Caco-2 (cell line): ENCODE results near the gene NSMCE3. TPM values are rescaled to one million over a fixed set of nuclear protein-coding genes. Genes with fewer than 3 reads are reported as not detected.

Experiments
- BruUV-seq: library from RNA; stranded (reverse); fragments of 400-500 nt; replicated peaks from 2 replicates; lab custom pipeline; 2021; lab: Mats Ljungman, UMichigan
- CTCF ChIA-PET: fragments of 300-600 bp; sonication (Branson Sonifier 250); formaldehyde crosslinking; loops from one replicate; lab custom pipeline; 2022; ENCODE audit warnings: antibody characterized with exemption; lab: Charles Lee
- POLR2A ChIA-PET: fragments of 300-600 bp; sonication (Branson Sonifier 250); formaldehyde crosslinking; loops from one replicate; lab custom pipeline; 2022; ENCODE audit warnings: antibody characterized with exemption; lab: Charles Lee
- DNase-seq, 2 experiments: peaks; one replicate each; pipeline versions ENCODE4 v3.0.0 to v3.0.0-alpha.2; 2020 to 2022
- H3K27me3 ChIP-seq: replicated peaks from 2 replicates; pipeline ENCODE4 v1.6.0; 2011; ENCODE audit warnings: low read length; ENCODE audit not compliant: control insufficient read depth, insufficient read depth
- H3K36me3 ChIP-seq: 2 replicates; pipeline ENCODE4 v1.5.1; 2011; ENCODE audit warnings: low read length; ENCODE audit not compliant: control insufficient read depth, insufficient read depth
- H3K4me1 ChIP-seq: fragments of 250-450 bp; sonication (Bioruptor Pico); 2 replicates; pipeline ENCODE4 v1.5.1; 2020; ENCODE audit warnings: mild to moderate bottlenecking
- H3K4me3 ChIP-seq: 2 replicates; pipeline ENCODE4 v1.5.1; 2011; ENCODE audit warnings: low read depth, mild to moderate bottlenecking, control low read depth, low read length
- H3K9me3 ChIP-seq: fragments of 250-450 bp; sonication (Bioruptor Pico); 2 replicates; pipeline ENCODE4 v1.5.1; 2020; ENCODE audit warnings: mild to moderate bottlenecking, moderate library complexity
- H3K27ac Mint-ChIP-seq: one replicate; pipeline ENCODE4 v1.8.0; 2022; ENCODE audit warnings: mixed read lengths; ENCODE audit not compliant: unreplicated experiment
- H3K27me3 Mint-ChIP-seq: one replicate; pipeline ENCODE4 v1.8.0; 2022; ENCODE audit warnings: mixed read lengths; ENCODE audit not compliant: insufficient read depth, unreplicated experiment
- H3K36me3 Mint-ChIP-seq: one replicate; pipeline ENCODE4 v1.8.0; 2022; ENCODE audit warnings: mild to moderate bottlenecking, mixed read lengths; ENCODE audit not compliant: insufficient read depth, unreplicated experiment
- H3K4me1 Mint-ChIP-seq: one replicate; pipeline ENCODE4 v1.8.0; 2022; ENCODE audit warnings: low read depth, mixed read lengths; ENCODE audit not compliant: unreplicated experiment
- H3K4me3 Mint-ChIP-seq: one replicate; pipeline ENCODE4 v1.8.0; 2022; ENCODE audit warnings: mild to moderate bottlenecking, moderate library complexity, mixed read lengths; ENCODE audit not compliant: unreplicated experiment
- H3K9me3 Mint-ChIP-seq: one replicate; pipeline ENCODE4 v1.8.0; 2022; ENCODE audit warnings: mixed read lengths; ENCODE audit not compliant: unreplicated experiment
- intact Hi-C: fragments of 100-400 bp; cut with micrococcal nuclease; formaldehyde crosslinking; loops from one replicate; pipeline ENCODE4 v1.10.0; 2022; ENCODE audit not compliant: unreplicated experiment
- total RNA-seq: library from RNA; stranded (reverse); gene quantifications from 2 replicates; pipeline ENCODE4 v1.2.3, GENCODE V29; 2022
- TF ChIP-seq, protein P1 (sequence below), 2 experiments: fragments of 200-600 bp in 1 of 2; IDR thresholded peaks; 1 replicate in 1 of 2; 2 replicates in 1 of 2; pipeline versions ENCODE4 v1.5.1 to v1.8.0; 2011 to 2022; ENCODE audit warnings: antibody characterized with exemption in 1 of 2, control low read depth in 1 of 2, inconsistent platforms in 1 of 2, low read depth in 1 of 2, low read length in 1 of 2, mild to moderate bottlenecking in 1 of 2, moderate library complexity in 1 of 2; ENCODE audit not compliant: insufficient read depth in 1 of 2, severe bottlenecking in 1 of 2, unreplicated experiment in 1 of 2

NSMCE3 gene
- total RNA-seq, 1 experiment from 2014 or later: 7.8 TPM

DNA sequence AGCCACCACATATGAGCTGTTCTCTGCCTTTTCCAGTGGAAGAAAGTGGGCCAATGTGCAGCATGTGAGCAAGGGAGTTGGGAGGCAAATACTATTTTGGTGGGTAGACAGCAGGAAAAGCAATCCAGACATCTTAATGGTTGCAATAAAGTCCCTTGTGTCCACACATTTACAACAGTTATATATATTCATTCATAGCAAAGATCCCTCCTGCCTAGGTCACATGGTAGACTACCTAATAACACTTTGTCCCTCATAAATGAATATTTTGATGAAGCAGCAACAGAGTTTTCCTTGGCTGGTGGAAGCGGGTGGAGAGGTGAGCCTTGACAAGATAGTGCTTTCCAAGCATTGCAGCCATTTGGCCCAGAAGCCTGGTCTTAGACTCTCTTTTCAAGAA is 6.2 kb upstream of the NSMCE3 start:
- Mint-ChIP-seq H3K4me1 (no peaks in the 10 kb centered on the region), H3K9me3 (no peaks in the 10 kb centered on the region), H3K36me3 (no peaks in the 10 kb centered on the region), H3K4me3 (no peak overlapping the region), H3K27ac (no peak overlapping the region), H3K27me3 (peaks cover 14% of the 10 kb centered on the region)
- intact Hi-C loops: no loop called here
- Histone ChIP-seq H3K4me3 (no peak overlapping the region), H3K36me3 (no peaks in the 10 kb centered on the region), H3K9me3 (no peaks in the 10 kb centered on the region), H3K4me1 (no peaks in the 10 kb centered on the region), H3K27me3 (no peaks in the 10 kb centered on the region)
- no peak for DNase-seq
- ChIA-PET POLR2A (no interaction called here), CTCF (no interaction called here)
- no TSS peak for BruUV-seq
- TF ChIP-seq, protein P1, sequence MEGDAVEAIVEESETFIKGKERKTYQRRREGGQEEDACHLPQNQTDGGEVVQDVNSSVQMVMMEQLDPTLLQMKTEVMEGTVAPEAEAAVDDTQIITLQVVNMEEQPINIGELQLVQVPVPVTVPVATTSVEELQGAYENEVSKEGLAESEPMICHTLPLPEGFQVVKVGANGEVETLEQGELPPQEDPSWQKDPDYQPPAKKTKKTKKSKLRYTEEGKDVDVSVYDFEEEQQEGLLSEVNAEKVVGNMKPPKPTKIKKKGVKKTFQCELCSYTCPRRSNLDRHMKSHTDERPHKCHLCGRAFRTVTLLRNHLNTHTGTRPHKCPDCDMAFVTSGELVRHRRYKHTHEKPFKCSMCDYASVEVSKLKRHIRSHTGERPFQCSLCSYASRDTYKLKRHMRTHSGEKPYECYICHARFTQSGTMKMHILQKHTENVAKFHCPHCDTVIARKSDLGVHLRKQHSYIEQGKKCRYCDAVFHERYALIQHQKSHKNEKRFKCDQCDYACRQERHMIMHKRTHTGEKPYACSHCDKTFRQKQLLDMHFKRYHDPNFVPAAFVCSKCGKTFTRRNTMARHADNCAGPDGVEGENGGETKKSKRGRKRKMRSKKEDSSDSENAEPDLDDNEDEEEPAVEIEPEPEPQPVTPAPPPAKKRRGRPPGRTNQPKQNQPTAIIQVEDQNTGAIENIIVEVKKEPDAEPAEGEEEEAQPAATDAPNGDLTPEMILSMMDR (IDR thresholded peaks at IDR 0.05; ENCODE audit: insufficient read depth in 1 of 2, low read depth in 1 of 2, low read length in 1 of 2, severe bottlenecking in 1 of 2, unreplicated experiment in 1 of 2): no peak

DNA sequence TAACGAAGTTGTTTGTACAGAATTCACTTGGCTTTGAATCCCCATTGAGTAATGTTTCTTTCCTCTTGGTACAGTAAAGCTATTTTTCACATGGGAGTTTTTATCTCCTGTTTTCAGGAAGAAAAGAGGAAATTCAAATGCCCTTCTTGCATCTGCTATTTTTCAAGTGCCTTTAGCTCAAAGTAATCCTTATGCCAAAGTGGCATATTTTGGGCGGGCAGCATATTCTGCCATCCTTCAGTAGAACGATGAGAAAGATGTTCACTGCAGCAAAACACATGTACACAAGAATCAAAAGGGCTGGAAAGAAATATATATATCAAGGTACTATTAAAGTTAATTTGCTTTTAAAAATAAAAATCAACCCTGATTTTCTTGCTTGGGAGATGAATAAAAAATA is 5.3 kb upstream of the NSMCE3 start:
- no peak for DNase-seq
- Mint-ChIP-seq H3K27me3 (peaks cover 11% of the 10 kb centered on the region), H3K4me3 (no peak overlapping the region), H3K27ac (no peak overlapping the region), H3K36me3 (peaks cover under 1% of the 10 kb centered on the region), H3K9me3 (no peaks in the 10 kb centered on the region), H3K4me1 (no peaks in the 10 kb centered on the region)
- Histone ChIP-seq H3K27me3 (no peaks in the 10 kb centered on the region), H3K36me3 (no peaks in the 10 kb centered on the region), H3K4me1 (no peaks in the 10 kb centered on the region), H3K9me3 (no peaks in the 10 kb centered on the region), H3K4me3 (no peak overlapping the region)
- ChIA-PET CTCF (no interaction called here), POLR2A (no interaction called here)
- BruUV-seq: no TSS peak
- TF ChIP-seq, protein P1 (IDR thresholded peaks at IDR 0.05; ENCODE audit: insufficient read depth in 1 of 2, low read depth in 1 of 2, low read length in 1 of 2, severe bottlenecking in 1 of 2, unreplicated experiment in 1 of 2): no peak
- intact Hi-C loops: no loop called here

- peaks cover 11% of the 10 kb centered on the region for H3K27me3 Mint-ChIP-seq
- H3K36me3 ChIP-seq: no peaks in the 10 kb centered on the region; the same call in 1 of the 2 replicates
- intact Hi-C loops: no loop called here
- POLR2A ChIA-PET: no interaction called here
- no peaks in the 10 kb centered on the region for H3K27me3 ChIP-seq
- TF ChIP-seq, protein P1 (IDR thresholded peaks at IDR 0.05; ENCODE audit: insufficient read depth in 1 of 2, low read depth in 1 of 2, low read length in 1 of 2, severe bottlenecking in 1 of 2, unreplicated experiment in 1 of 2): no peak
- no peaks in the 10 kb centered on the region for H3K9me3 Mint-ChIP-seq
- H3K4me1 ChIP-seq: peaks cover 10% of the 10 kb centered on the region; the same call in 1 of the 2 replicates
- no peak overlapping the region for H3K4me3 ChIP-seq
- no peak for DNase-seq
- H3K27ac Mint-ChIP-seq: no peak overlapping the region
- peaks cover 12% of the 10 kb centered on the region for H3K36me3 Mint-ChIP-seq
- H3K9me3 ChIP-seq: no peaks in the 10 kb centered on the region
- H3K4me3 Mint-ChIP-seq: no peak overlapping the region
- CTCF ChIA-PET: no interaction called here
- BruUV-seq: no TSS peak
- H3K4me1 Mint-ChIP-seq: peaks cover 6% of the 10 kb centered on the region
These were observed 2.6 kb upstream of the NSMCE3 start for GRCh38 chr15:29272219-29272618.
